HL-60/S4 treated with phorbol 12-myristate 13-acetate at 8.2 ng/mL for 4 days and 3 days (cell line): Measurements from ENCODE around the gene CREBBP.

Experiments used
- in situ Hi-C: fragments of 300-500 bp; cut with MboI; formaldehyde crosslinking; loops from 2 replicates; pipeline ENCODE4 v1.15.0; 2022; ENCODE audit warnings: low sequenced_read_pairs

Gene CREBBP

DNA sequence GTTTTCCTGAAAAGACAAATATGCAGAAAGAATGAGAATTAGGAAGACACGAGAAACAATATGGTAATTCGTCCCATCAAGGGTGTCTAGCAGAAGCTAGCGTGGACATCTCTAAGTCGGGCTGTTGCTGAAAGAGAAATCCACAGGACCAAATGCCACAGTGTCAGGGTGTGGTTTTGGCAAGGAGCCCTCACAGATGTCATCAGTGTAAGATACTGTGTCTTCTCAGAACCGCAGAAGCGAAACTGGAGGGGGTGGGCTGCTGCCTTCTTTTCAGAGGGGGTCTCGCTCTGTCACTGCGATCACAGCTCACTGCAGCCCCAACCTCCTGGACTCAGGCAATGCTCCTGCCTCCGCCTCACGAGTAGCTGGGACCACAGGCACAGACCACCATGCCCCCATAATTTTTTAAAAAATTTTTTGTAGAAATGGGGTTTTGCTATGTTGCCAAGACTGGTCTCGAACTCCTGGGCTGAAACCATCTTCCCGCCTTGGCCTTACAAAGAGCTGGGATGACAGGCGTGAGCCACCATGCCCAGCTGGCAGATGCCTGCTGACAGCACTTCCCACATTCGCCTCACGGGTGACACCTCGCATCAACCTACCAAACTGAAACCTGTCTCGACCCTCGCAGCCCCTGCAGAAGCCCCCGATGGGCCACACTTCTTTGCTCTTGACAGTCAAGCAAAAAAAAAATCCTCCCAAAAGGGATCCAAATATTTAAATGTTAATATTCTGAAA is 189.4 kb downstream of the CREBBP start:
- in situ Hi-C loops: no loop called here

DNA sequence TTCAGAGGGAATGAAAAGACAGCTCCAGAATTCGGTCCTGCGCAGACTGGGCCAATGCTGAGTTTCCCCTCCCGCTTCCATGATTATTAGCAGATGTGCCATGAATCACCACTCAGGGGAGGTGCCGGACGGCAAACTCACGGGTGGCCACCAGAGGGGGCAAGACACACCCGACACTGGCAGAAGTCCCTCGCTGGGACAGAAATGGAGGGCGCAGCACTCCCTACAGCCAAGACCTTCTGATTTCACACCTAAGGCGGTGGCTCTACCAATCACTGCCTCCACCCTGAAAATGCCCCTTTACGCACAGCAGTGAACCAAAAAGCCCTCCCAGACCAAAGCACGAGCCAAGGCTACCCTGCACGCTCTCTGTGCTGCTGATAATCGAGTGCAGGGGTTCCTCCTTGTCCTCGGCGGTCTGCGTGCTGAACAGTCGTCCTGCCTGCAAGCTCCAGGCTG is 190.0 kb downstream of the CREBBP start:
- in situ Hi-C loops: no loop called here

DNA sequence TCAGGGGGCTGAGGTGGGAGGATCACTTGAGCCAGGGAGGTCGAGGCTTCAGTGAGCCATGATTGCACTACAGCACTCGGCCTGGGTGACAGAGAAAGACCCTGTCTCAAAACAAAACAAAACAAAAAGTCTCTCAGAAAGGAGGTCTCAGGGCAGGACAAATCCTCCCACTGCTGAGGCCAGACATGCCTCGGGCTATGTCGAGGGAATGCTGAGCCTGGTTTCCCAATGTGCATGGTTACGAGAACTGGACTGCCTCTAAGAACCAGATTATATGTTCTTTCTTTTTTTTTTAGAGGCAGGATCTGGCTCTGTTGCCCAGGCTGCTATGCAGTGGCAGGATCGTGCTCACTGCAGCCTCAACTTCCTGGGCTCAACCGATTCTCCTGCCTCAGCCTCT is 190.8 kb downstream of the CREBBP start:
- in situ Hi-C loops: no loop called here

DNA sequence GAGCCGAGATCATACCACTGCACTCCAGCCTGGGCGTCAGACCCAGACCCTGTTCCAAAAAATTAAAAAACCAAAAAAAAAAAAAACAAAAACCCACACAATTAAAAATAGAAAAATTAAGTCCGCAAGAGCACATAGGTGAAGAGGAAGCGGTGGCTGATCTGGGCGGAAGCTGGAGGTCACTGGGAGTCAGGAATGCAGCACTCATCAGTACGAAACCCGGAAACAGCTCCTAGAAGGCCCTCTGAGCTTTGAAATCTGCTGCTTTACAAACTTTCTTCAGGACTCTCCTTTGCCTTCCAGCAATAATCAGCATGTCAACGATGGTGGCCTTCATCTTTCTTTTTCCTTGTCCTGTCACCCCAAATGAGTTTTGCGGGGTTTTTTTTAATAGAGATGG is 192.7 kb downstream of the CREBBP start:
- in situ Hi-C loops: no loop called here

DNA sequence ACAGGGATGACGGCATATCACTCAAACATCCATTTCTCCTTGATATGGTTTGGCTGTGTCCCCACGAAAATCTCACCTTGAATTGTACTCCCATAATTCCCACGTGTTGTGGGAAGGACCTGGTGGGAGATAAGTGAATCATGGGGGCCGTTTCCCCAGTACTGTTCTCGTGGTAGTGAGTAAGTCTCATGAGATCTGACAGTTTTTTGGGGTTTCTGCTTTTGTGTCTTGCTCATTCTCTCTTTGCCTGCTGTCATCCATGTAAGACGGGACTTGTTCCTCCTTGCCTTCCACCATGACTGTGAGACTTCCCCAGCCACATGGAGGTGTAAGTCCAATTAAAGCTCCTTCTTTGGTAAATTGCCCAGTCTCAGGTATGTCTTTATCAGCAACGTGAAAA is 193.5 kb downstream of the CREBBP start:
- in situ Hi-C loops: no loop called here

DNA sequence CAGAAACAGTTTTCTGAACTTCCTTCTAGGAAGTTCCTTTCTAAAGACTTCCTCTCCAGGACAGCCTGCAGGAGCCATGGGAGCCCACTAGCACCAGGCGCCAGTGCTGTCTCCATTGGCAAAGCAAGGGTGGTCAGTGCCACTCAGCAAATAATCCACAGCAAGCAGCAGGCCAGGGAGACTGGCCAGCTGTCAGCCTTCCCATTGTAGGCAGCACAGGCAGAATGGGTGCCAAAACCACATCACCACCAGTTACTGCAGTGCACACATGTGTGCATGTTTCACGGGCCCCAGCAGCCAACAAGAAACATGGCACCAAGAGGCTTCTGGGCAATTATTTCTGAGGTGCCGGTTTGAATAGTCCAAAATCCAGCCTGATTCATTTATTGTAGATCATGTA is 199.3 kb downstream of the CREBBP start:
- in situ Hi-C loops: no loop called here

DNA sequence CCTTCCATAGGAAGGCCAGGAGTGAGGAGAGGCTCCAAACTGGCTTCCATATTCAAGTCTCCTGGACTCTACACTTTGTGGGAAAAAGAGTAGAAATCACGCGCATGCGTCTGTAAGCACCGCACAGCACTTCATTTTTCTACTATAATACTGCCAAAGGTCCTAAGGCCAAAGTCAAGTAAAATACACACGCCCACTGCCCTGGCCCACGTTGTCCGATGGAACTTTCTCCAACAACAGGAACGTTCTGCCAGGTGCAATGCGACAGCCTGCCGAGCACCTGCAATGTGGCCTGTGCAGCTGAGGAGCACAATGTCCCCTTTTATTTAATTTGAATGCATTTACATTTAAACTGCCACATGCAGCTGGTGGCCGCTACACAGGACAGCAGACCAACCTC is 202.5 kb downstream of the CREBBP start:
- in situ Hi-C loops: no loop called here

DNA sequence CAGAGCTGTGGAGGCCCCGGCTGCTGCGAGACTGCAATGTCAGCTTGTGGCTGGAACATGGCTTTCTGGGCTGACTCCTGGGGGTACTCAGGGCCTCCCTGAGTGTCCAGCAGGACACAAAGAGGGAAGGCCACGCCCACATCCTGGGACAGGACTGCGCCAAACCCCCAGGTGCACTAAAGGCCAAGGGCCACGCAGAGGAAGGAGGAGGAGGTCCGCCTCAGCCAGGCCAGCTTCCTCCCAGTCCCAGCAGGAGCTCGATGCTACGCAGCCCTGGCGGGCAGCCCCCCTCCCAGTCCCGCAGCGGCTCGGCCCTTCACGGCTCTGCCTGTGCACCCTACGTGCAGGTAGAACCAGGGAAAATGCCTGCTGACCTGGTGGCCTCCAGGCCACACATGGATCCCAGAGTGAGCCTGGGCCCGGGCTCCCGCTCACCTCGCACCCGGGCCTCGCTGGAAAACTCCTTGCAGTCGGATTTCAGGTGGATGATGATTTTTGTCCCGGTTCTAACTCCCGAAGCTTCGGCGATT is 204.8 kb downstream of the CREBBP start:
- in situ Hi-C loops: no loop called here
